ENCODE data around the gene ELAVL4. TPM values are rescaled to one million over a fixed set of nuclear protein-coding genes. Genes with fewer than 3 reads are reported as not detected.

ELAVL4 gene
- total and polyA plus RNA-seq, 2 donors (not counting 3 experiments of a cell fraction or from before 2014, with no cell fraction given): not detected

- no peaks in the 10 kb centered on the region for H3K4me1 ChIP-seq (ENCODE audit: control insufficient read depth, extremely low read depth, insufficient read depth, low read length)
- H4K20me1 ChIP-seq (replicated peaks; ENCODE audit: control insufficient read depth, extremely low read depth, insufficient read depth, low read length): no peaks in the 10 kb centered on the region
- H3K36me3 ChIP-seq (ENCODE audit: control insufficient read depth in 2 of 2, extremely low read depth in 1 of 2, insufficient read depth in 2 of 2, low read length in 2 of 2): no peaks in the 10 kb centered on the region
- intact Hi-C loops (cut with micrococcal nuclease): no loop called here
- H3K9ac ChIP-seq (replicated peaks; ENCODE audit: extremely low read depth, insufficient read depth, low read length): no peak overlapping the region
- H3K4me2 ChIP-seq (ENCODE audit: insufficient read depth, low read length): no peak overlapping the region
- no peak for FAIRE-seq
- no TSS peak for BruUV-seq (replicated peaks)
- H3K27me3 ChIP-seq (ENCODE audit: control insufficient read depth in 2 of 2, insufficient read depth in 2 of 2, low read length in 2 of 2): no peaks in the 10 kb centered on the region
- TF ChIP-seq MYC (IDR thresholded peaks at IDR 0.05; ENCODE audit: low read depth, low read length): no peak
- TF ChIP-seq CTCF (IDR thresholded peaks at IDR 0.05; ENCODE audit: extremely low read depth in 1 of 2, insufficient read depth in 1 of 2, low read depth in 1 of 2, low read length in 2 of 2): no peak
- TF ChIP-seq POLR2AphosphoS5 (IDR thresholded peaks at IDR 0.05; ENCODE audit: insufficient read depth, low read depth, low read length): no peak
- H3K4me3 ChIP-seq (replicated peaks in 1 of 3; ENCODE audit: insufficient read depth in 1 of 3, low read depth in 1 of 3, low read length in 3 of 3): no peak overlapping the region
- no peaks in the 10 kb centered on the region for H3K9me3 ChIP-seq (replicated peaks; ENCODE audit: control insufficient read depth, insufficient read depth, low read length)
- CTCF ChIA-PET: no interaction called here
- no peaks in the 10 kb centered on the region for H3K9me1 ChIP-seq (replicated peaks; ENCODE audit: control insufficient read depth, extremely low read depth, insufficient read depth, low read length)
- no peaks in the 10 kb centered on the region for H3K79me2 ChIP-seq (ENCODE audit: control insufficient read depth, insufficient read depth, low read length)
- no peak overlapping the region for H3K27ac ChIP-seq (ENCODE audit: insufficient read depth, low read depth, low read length)
- POLR2A ChIA-PET: no interaction called here
- H2AFZ ChIP-seq (ENCODE audit: low read depth, low read length): no peak overlapping the region
- dilution Hi-C loops (cut with MboI; ENCODE audit: extremely low pct_ligation_motif_present, low sequenced_read_pairs): no loop called here
- DNase-seq (ENCODE audit: low read depth, low spot score): no peak
These were observed 122.5 kb downstream of the ELAVL4 start for GRCh38 chr1:50231209-50231608.

- BruUV-seq (replicated peaks): no TSS peak
- no peaks in the 10 kb centered on the region for H3K9me1 ChIP-seq (replicated peaks; ENCODE audit: control insufficient read depth, extremely low read depth, insufficient read depth, low read length)
- no peak overlapping the region for H3K27ac ChIP-seq (ENCODE audit: insufficient read depth, low read depth, low read length)
- H2AFZ ChIP-seq (ENCODE audit: low read depth, low read length): no peak overlapping the region
- H3K9me3 ChIP-seq (replicated peaks; ENCODE audit: control insufficient read depth, insufficient read depth, low read length): no peaks in the 10 kb centered on the region
- ChIA-PET POLR2A (no interaction called here), CTCF (no interaction called here)
- DNase-seq (ENCODE audit: low read depth, low spot score) (no peak), FAIRE-seq (no peak)
- H3K27me3 ChIP-seq (ENCODE audit: control insufficient read depth in 2 of 2, insufficient read depth in 2 of 2, low read length in 2 of 2): no peaks in the 10 kb centered on the region
- no peak overlapping the region for H3K4me2 ChIP-seq (ENCODE audit: insufficient read depth, low read length)
- no peaks in the 10 kb centered on the region for H3K79me2 ChIP-seq (ENCODE audit: control insufficient read depth, insufficient read depth, low read length)
- no peaks in the 10 kb centered on the region for H4K20me1 ChIP-seq (replicated peaks; ENCODE audit: control insufficient read depth, extremely low read depth, insufficient read depth, low read length)
- no peak for TF ChIP-seq JUN (IDR thresholded peaks at IDR 0.05; ENCODE audit: borderline replicate concordance, insufficient read depth, insufficient read length, low read depth)
- TF ChIP-seq POLR2A (IDR thresholded peaks at IDR 0.05; ENCODE audit: low read depth, low read length): no peak
- no peak for TF ChIP-seq POLR2AphosphoS5 (IDR thresholded peaks at IDR 0.05; ENCODE audit: insufficient read depth, low read depth, low read length)
- no peak for TF ChIP-seq MAX (IDR thresholded peaks at IDR 0.05; ENCODE audit: insufficient read depth, insufficient read length)
- no peak for TF ChIP-seq GATA2 (IDR thresholded peaks at IDR 0.05; ENCODE audit: insufficient read depth, insufficient read length, low read depth, low read length)
- no peak for TF ChIP-seq CTCF (IDR thresholded peaks at IDR 0.05; ENCODE audit: extremely low read depth in 1 of 2, insufficient read depth in 1 of 2, low read depth in 1 of 2, low read length in 2 of 2)
- no peak for TF ChIP-seq EZH2 (IDR thresholded peaks at IDR 0.05; ENCODE audit: borderline replicate concordance, low read depth, low read length, severe bottlenecking)
- no peak for TF ChIP-seq MYC (IDR thresholded peaks at IDR 0.05; ENCODE audit: low read depth, low read length)
- TF ChIP-seq FOS (IDR thresholded peaks at IDR 0.05; ENCODE audit: borderline replicate concordance, insufficient read depth, low read length): no peak
- no peak overlapping the region for H3K4me3 ChIP-seq (replicated peaks in 1 of 3; ENCODE audit: insufficient read depth in 1 of 3, low read depth in 1 of 3, low read length in 3 of 3)
- no peak overlapping the region for H3K9ac ChIP-seq (replicated peaks; ENCODE audit: extremely low read depth, insufficient read depth, low read length)
- dilution Hi-C loops (cut with MboI; ENCODE audit: extremely low pct_ligation_motif_present, low sequenced_read_pairs) (no loop called here), intact Hi-C loops (cut with micrococcal nuclease) (no loop called here)
- no peaks in the 10 kb centered on the region for H3K36me3 ChIP-seq (ENCODE audit: control insufficient read depth in 2 of 2, extremely low read depth in 1 of 2, insufficient read depth in 2 of 2, low read length in 2 of 2)
- H3K4me1 ChIP-seq (ENCODE audit: control insufficient read depth, extremely low read depth, insufficient read depth, low read length): no peaks in the 10 kb centered on the region
These were observed 123.6 kb downstream of the ELAVL4 start for GRCh38 chr1:50232336-50232735.
